Rectal smooth muscle tissue (tissue), 1 donor: ENCODE measurements around the gene SPEM3.

Experiments
- H3K27ac ChIP-seq: one replicate; pipeline ENCODE4 v1.7.0; 2013; ENCODE audit warnings: low read depth, low read length, inconsistent platforms
- H3K27me3 ChIP-seq: one replicate; pipeline ENCODE4 v1.7.0; 2013; ENCODE audit warnings: low read length; ENCODE audit not compliant: control insufficient read depth, insufficient read depth
- H3K36me3 ChIP-seq: one replicate; pipeline ENCODE4 v1.7.0; 2013; ENCODE audit warnings: low read length; ENCODE audit not compliant: control insufficient read depth, insufficient read depth
- H3K4me1 ChIP-seq: one replicate; pipeline ENCODE4 v1.7.0; 2013; ENCODE audit warnings: low read length; ENCODE audit not compliant: control insufficient read depth, insufficient read depth
- H3K4me3 ChIP-seq: one replicate; pipeline ENCODE4 v1.7.0; 2013; ENCODE audit warnings: low read length
- H3K9ac ChIP-seq: one replicate; pipeline ENCODE4 v1.7.0; 2013; ENCODE audit warnings: low read length

Gene SPEM3

GRCh38 chr17:7442142-7442541 is 13.5 kb downstream of the SPEM3 start:
- Histone ChIP-seq H3K4me3 (no peak overlapping the region), H3K27ac (no peak overlapping the region), H3K4me1 (peaks cover 6% of the 10 kb centered on the region), H3K9ac (no peak overlapping the region), H3K36me3 (no peaks in the 10 kb centered on the region), H3K27me3 (peaks cover 41% of the 10 kb centered on the region)

- peaks cover 37% of the 10 kb centered on the region for H3K27me3 ChIP-seq
These were observed 15.1 kb downstream of the SPEM3 start for GRCh38 chr17:7443499-7444485.

GRCh38 chr17:7444682-7445618 is 16.3 kb downstream of the SPEM3 start, which contains the start of gene CHRNB1:
TSS of gene CHRNB1 (plus strand) at chr17:7445061. CDS start at chr17:7445128, 67 bp downstream.
- Histone ChIP-seq H3K27me3 (peaks cover 30% of the 10 kb centered on the region), H3K9ac (no peak within 1 kb of the TSS), H3K36me3 (no peaks in the 10 kb centered on the region), H3K4me3 (peak within 1 kb of the TSS; percentile 59), H3K4me1 (peaks cover under 1% of the 10 kb centered on the region), H3K27ac (no peak within 1 kb of the TSS)

More at GRCh38 chr17:7443499-7444485, 15.1 kb downstream of the SPEM3 start:
- no peak overlapping the region for H3K4me3 ChIP-seq
- peaks cover 6% of the 10 kb centered on the region for H3K4me1 ChIP-seq
- H3K9ac ChIP-seq = no peak overlapping the region
- H3K27ac ChIP-seq = no peak overlapping the region
- no peaks in the 10 kb centered on the region for H3K36me3 ChIP-seq

GRCh38 chr17:7445619-7445968 is 16.9 kb downstream of the SPEM3 start:
- Histone ChIP-seq H3K27me3 (peaks cover 25% of the 10 kb centered on the region), H3K4me1 (no peaks in the 10 kb centered on the region)

GRCh38 chr17:7448461-7448860 is 19.8 kb downstream of the SPEM3 start:
- Histone ChIP-seq H3K27ac (no peak overlapping the region), H3K27me3 (peaks cover 14% of the 10 kb centered on the region), H3K4me1 (no peaks in the 10 kb centered on the region), H3K36me3 (no peaks in the 10 kb centered on the region), H3K9ac (no peak overlapping the region), H3K4me3 (no peak overlapping the region)

More at GRCh38 chr17:7445619-7445968, 16.9 kb downstream of the SPEM3 start:
- no peaks in the 10 kb centered on the region for H3K36me3 ChIP-seq
- no peak overlapping the region for H3K27ac ChIP-seq
- peak overlapping the region; percentile 59 for H3K4me3 ChIP-seq
- no peak overlapping the region for H3K9ac ChIP-seq

- Histone ChIP-seq H3K4me1 (no peaks in the 10 kb centered on the region), H3K9ac (no peak overlapping the region), H3K36me3 (peaks cover 8% of the 10 kb centered on the region), H3K4me3 (no peak overlapping the region), H3K27ac (no peak overlapping the region), H3K27me3 (no peaks in the 10 kb centered on the region)
These were observed 31.4 kb downstream of the SPEM3 start for GRCh38 chr17:7459961-7460545.

GRCh38 chr17:7460850-7461660 is 32.4 kb downstream of the SPEM3 start:
- Histone ChIP-seq H3K27ac (no peak overlapping the region), H3K36me3 (peaks cover 8% of the 10 kb centered on the region), H3K4me3 (no peak overlapping the region), H3K4me1 (no peaks in the 10 kb centered on the region), H3K27me3 (no peaks in the 10 kb centered on the region), H3K9ac (no peak overlapping the region)

- Histone ChIP-seq H3K27me3 (no peaks in the 10 kb centered on the region), H3K9ac (no peak overlapping the region), H3K36me3 (peaks cover 11% of the 10 kb centered on the region), H3K4me3 (no peak overlapping the region), H3K4me1 (peaks cover 8% of the 10 kb centered on the region), H3K27ac (no peak overlapping the region)
These were observed 34.1 kb downstream of the SPEM3 start for GRCh38 chr17:7462474-7463371.

GRCh38 chr17:7463372-7463846 is 34.8 kb downstream of the SPEM3 start:
- H3K9ac ChIP-seq = no peak overlapping the region
- H3K4me3 ChIP-seq = no peak overlapping the region
- H3K27me3 ChIP-seq = no peaks in the 10 kb centered on the region
- peaks cover 11% of the 10 kb centered on the region for H3K36me3 ChIP-seq
- no peak overlapping the region for H3K27ac ChIP-seq
- H3K4me1 ChIP-seq = peaks cover 8% of the 10 kb centered on the region

GRCh38 chr17:7464081-7464480 is 35.4 kb downstream of the SPEM3 start:
- Histone ChIP-seq H3K4me3 (no peak overlapping the region), H3K9ac (no peak overlapping the region), H3K27ac (no peak overlapping the region), H3K36me3 (peaks cover 11% of the 10 kb centered on the region), H3K27me3 (no peaks in the 10 kb centered on the region), H3K4me1 (peaks cover 8% of the 10 kb centered on the region)
